Uterus (tissue), 4 donors: ENCODE measurements around the gene BICRA. TPM values are rescaled to one million over a fixed set of nuclear protein-coding genes. Genes with fewer than 3 reads are reported as not detected.
A peak's percentile ranks its signal among the peaks of the same experiment; 100 is the strongest.
"Not testable (repeated sequence)": the region's sequence is repeated elsewhere in the genome, so short reads cannot be mapped to it uniquely, and the experiment has no call there.

Source experiments
- DNase-seq, 2 donors: peaks; one replicate each; pipeline ENCODE4 v3.0.0-alpha.2; 2019 to 2020
- H3K27ac ChIP-seq, 2 donors: fragments of 200-600 bp; sonication (generic); 1 replicate in 1 of 2; 2 replicates in 1 of 2; pipeline ENCODE4 v1.5.1; 2016 to 2018
- H3K27me3 ChIP-seq, 2 donors: fragments of 200-600 bp; sonication (generic); one replicate each; pipeline ENCODE4 v1.5.1; 2018 to 2019; ENCODE audit warnings: control low read depth in 1 of 2
- H3K36me3 ChIP-seq, 2 donors: fragments of 200-600 bp; sonication (generic); one replicate each; pipeline ENCODE4 v1.5.1; 2019; ENCODE audit warnings: control low read depth in 1 of 2
- H3K4me1 ChIP-seq, 2 donors: fragments of 200-600 bp; sonication (generic); one replicate each; pipeline ENCODE4 v1.5.1; 2018 to 2019; ENCODE audit warnings: control low read depth in 1 of 2
- H3K4me3 ChIP-seq, 2 donors: fragments of 200-600 bp; sonication (generic); 1 replicate in 1 of 2; 2 replicates in 1 of 2; pipeline ENCODE4 v1.5.1; 2018 to 2019; ENCODE audit warnings: mild to moderate bottlenecking in 1 of 2
- H3K9me3 ChIP-seq, 2 donors: fragments of 200-600 bp; sonication (generic); one replicate each; pipeline ENCODE4 v1.5.1; 2019; ENCODE audit warnings: control low read depth in 1 of 2
- POLR2A ChIP-seq, 2 donors: fragments of 450-650 bp; IDR thresholded peaks; one replicate each; pipeline ENCODE4 v1.6.1; 2016; ENCODE audit warnings: antibody characterized with exemption in 2 of 2, mild to moderate bottlenecking in 1 of 2, moderate library complexity in 1 of 2
- intact Hi-C: fragments of 100-400 bp; cut with DNase I; formaldehyde crosslinking; loops from one replicate; pipeline ENCODE4 v1.15.1; 2023; ENCODE audit warnings: low total_unique reads
- total RNA-seq, 4 donors: library from RNA; depleted of rRNA in 3 of 4; stranded (reverse); fragments of >200 nt in 3 of 4; gene quantifications; one replicate each; pipeline versions ENCODE4 v1.1.0 to v1.2.4, GENCODE V29; 2014 to 2023
- TF ChIP-seq, protein P1 (sequence below), 4 experiments: fragments of 200-600 bp in 2 of 4; fragments of 450-650 bp in 2 of 4; sonication (generic) in 2 of 4; IDR thresholded peaks; one replicate each; pipeline ENCODE4 v1.5.1; 2016 to 2019; ENCODE audit warnings: antibody characterized with exemption in 4 of 4, mild to moderate bottlenecking in 2 of 4, moderate library complexity in 1 of 4
- donor health status: DM: yes; HTN: yes; CAD: no.

Gene BICRA
- total RNA-seq, 4 donors from 2014 or later, result 2.0 to 28.1 (median 20.5) TPM

DNA sequence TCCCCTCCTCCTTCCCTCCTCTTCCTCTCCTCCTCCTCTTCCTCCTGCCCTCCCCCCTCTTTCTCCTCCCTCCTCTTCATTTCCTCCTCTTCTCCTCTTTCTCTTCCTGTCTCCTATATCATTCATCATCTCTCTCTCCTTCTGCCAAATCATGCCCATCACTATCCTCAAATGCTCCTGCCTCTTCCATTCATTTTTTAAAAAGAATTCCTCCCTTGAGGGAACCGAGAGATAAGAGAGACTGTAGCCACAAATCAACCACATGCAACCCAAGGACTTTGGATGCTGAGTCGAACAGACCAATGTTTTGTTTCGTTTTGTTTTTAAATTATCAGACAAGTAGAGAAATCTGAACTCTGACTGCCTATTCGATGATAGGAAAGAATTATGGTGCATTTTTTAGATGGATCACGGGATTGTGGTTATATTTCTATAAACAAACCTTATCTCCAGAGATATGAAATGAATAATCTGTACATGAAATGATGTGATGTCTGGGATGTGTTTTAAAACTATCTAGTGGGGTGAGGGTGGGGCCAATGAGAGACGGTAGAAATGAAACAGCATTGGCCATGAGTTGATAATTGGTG, 26.5 kb upstream of the BICRA start:
- intact Hi-C loops, result no loop called here
- no peak for DNase-seq
- H3K9me3 ChIP-seq, result no peaks in the 10 kb centered on the region
- no peak overlapping the region for H3K4me3 ChIP-seq
- no peaks in the 10 kb centered on the region for H3K4me1 ChIP-seq
- H3K27me3 ChIP-seq, result no peaks in the 10 kb centered on the region
- peak overlapping the region; percentile 37 to 55 for H3K27ac ChIP-seq
- TF ChIP-seq, protein P1, sequence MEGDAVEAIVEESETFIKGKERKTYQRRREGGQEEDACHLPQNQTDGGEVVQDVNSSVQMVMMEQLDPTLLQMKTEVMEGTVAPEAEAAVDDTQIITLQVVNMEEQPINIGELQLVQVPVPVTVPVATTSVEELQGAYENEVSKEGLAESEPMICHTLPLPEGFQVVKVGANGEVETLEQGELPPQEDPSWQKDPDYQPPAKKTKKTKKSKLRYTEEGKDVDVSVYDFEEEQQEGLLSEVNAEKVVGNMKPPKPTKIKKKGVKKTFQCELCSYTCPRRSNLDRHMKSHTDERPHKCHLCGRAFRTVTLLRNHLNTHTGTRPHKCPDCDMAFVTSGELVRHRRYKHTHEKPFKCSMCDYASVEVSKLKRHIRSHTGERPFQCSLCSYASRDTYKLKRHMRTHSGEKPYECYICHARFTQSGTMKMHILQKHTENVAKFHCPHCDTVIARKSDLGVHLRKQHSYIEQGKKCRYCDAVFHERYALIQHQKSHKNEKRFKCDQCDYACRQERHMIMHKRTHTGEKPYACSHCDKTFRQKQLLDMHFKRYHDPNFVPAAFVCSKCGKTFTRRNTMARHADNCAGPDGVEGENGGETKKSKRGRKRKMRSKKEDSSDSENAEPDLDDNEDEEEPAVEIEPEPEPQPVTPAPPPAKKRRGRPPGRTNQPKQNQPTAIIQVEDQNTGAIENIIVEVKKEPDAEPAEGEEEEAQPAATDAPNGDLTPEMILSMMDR (IDR thresholded peaks at IDR 0.05), result no peak
- TF ChIP-seq POLR2A (IDR thresholded peaks at IDR 0.05), result no peak
- H3K36me3 ChIP-seq, result no peaks in the 10 kb centered on the region

DNA sequence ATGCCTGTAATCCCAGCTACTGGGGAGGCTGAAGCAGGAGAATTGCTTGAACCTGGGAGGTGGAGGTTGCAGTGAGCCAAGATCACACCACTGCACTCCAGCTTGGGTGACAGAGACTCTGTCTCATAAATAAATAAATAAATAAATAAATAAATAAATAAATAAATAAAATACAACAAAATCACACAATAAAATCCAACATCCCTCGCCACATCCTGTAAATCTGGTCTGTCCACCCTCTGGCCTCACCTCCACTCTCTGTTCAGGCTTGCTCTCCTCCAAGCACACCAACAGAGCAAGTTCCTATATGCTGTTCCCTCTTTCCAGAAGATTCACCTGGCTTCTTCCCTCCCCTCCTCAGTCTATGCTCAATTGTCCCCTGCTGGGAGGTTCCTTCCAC, 25.8 kb upstream of the BICRA start:
- H3K27ac ChIP-seq, result peak overlapping the region in 1 of 2 donors; percentile 37
- H3K4me1 ChIP-seq, DNase-seq, H3K27me3 ChIP-seq, intact Hi-C loops, H3K4me3 ChIP-seq, H3K36me3 ChIP-seq, H3K9me3 ChIP-seq: not testable (repeated sequence)

DNA sequence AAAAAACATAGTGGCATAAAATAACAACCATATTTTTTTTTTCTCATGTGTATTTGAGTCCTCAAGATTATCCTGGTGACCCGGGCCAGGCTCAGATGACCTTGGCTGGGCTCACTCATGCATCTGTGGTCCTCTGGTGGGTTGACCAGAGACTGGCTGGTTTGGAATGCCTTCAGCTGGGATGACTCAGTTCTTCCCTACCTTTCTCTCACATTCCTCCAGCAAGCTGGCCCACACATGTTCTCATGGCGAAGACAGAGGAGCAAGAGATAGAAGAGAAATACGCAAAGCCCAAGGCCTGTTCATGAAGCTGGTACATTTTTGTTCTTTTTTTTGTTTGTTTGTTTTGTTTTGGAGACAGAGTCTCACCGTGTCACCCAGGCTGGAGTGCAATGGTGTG, 21.6 kb upstream of the BICRA start:
- intact Hi-C loops, result no loop called here
- H3K4me1 ChIP-seq, result no peaks in the 10 kb centered on the region
- TF ChIP-seq, protein P1 (IDR thresholded peaks at IDR 0.05), result no peak
- no peak for TF ChIP-seq POLR2A (IDR thresholded peaks at IDR 0.05)
- H3K9me3 ChIP-seq, result no peaks in the 10 kb centered on the region
- no peak overlapping the region for H3K27ac ChIP-seq
- no peak overlapping the region for H3K4me3 ChIP-seq
- no peaks in the 10 kb centered on the region for H3K27me3 ChIP-seq
- no peak for DNase-seq
- no peaks in the 10 kb centered on the region for H3K36me3 ChIP-seq

DNA sequence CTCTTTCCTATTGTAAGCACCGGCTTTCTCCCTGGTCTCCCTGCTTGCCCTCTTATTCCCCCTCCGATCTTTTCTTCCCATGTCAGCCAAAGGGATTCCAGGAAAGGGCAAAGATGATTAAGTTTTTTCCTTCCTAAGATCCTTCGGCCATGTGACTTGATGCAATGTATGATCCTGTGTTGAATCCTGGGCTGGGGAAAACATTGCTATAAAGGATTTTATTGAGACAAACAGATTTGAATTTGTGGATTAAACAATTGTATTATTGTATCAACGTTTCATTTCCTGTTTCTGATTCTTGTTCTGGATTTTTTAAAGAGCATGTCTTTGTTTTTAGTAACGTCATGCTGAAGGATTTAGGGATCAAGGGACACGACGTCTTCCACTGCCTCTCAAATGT, 19.1 kb upstream of the BICRA start:
- no peaks in the 10 kb centered on the region for H3K9me3 ChIP-seq
- no peak for TF ChIP-seq POLR2A (IDR thresholded peaks at IDR 0.05)
- TF ChIP-seq, protein P1 (IDR thresholded peaks at IDR 0.05), result no peak
- no peak overlapping the region for H3K27ac ChIP-seq

DNA sequence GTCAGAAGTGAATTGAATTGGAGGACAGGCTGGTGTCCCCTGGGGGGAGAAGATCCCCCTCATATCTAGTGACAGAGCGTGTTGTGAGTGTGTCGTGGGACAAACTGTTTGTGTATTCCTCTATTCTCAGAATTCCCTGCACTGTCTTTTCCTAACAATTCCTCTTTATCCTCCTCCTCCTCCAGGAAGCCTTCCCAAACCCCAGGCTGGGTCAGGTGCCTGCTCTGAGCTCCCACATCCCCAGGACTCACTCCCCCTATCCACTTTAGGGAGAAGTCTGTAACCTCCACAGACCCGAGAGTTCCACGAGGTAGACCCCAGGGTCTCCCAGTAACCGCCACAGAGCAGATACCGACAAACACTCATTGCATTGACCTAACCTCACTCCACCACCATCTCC, 15.1 kb upstream of the BICRA start:
- DNase-seq, result no peak
- Histone ChIP-seq H3K27me3 (no peaks in the 10 kb centered on the region), H3K9me3 (no peaks in the 10 kb centered on the region), H3K4me1 (no peaks in the 10 kb centered on the region), H3K4me3 (no peak overlapping the region), H3K36me3 (no peaks in the 10 kb centered on the region), H3K27ac (no peak overlapping the region)
- intact Hi-C loops, result no loop called here
- TF ChIP-seq, protein P1 (IDR thresholded peaks at IDR 0.05), result no peak
- TF ChIP-seq POLR2A (IDR thresholded peaks at IDR 0.05), result no peak

More for the DNA sequence above, 19.1 kb upstream of the BICRA start:
- no peak overlapping the region for H3K4me3 ChIP-seq
- no peaks in the 10 kb centered on the region for H3K27me3 ChIP-seq
- no peaks in the 10 kb centered on the region for H3K4me1 ChIP-seq
- H3K36me3 ChIP-seq, result no peaks in the 10 kb centered on the region
- intact Hi-C loops, result no loop called here
- no peak for DNase-seq

DNA sequence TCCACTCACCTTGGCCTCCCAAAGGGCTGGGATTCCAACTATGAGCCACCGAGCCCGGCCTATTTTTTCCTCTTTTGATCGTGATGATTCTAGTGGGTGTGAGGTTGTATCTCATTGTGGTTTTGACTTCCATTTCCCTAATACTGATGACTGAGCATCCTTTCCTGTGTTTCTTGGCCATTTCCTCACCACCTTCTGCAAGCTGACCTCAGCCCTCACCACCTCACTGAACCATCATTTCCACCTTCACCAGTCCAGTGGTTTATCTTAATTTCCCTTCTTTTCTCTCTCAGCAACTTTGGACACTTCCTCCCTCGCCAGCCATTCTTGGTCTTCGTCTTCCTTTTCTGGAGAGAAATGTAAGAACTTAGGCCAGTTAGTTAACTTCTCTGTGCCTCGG, 13.0 kb upstream of the BICRA start:
- no peak for DNase-seq
- Histone ChIP-seq H3K36me3 (no peaks in the 10 kb centered on the region), H3K4me3 (no peak overlapping the region), H3K27ac (no peak overlapping the region), H3K4me1 (no peaks in the 10 kb centered on the region), H3K27me3 (no peaks in the 10 kb centered on the region), H3K9me3 (no peaks in the 10 kb centered on the region)
- no peak for TF ChIP-seq POLR2A (IDR thresholded peaks at IDR 0.05)
- TF ChIP-seq, protein P1 (IDR thresholded peaks at IDR 0.05), result no peak
- intact Hi-C loops, result no loop called here
